NB4 (cell line): ENCODE measurements around the gene EVA1B.

Source experiments
- CTCF ChIP-seq: IDR thresholded peaks from one replicate; pipeline ENCODE4 v1.5.1; 2012; ENCODE audit warnings: low read depth, low read length
- MAX ChIP-seq: IDR thresholded peaks from 2 replicates; pipeline ENCODE4 v1.6.1; 2011; ENCODE audit warnings: low read depth, low read length
- POLR2A ChIP-seq: IDR thresholded peaks from 2 replicates; pipeline ENCODE4 v1.6.1; 2011; ENCODE audit warnings: mild to moderate bottlenecking; ENCODE audit not compliant: insufficient read length; ENCODE audit errors: extremely low read depth

- TF ChIP-seq POLR2A = no peak
- no peak for TF ChIP-seq CTCF
- TF ChIP-seq MAX = no peak
These were observed 22.9 kb downstream of the EVA1B start for GRCh38 chr1:36300526-36300925.
